HCT116 (cell line): ENCODE results near the gene CCDC187.

Experiments
- ATF3 ChIP-seq: IDR thresholded peaks from 2 replicates; pipeline ENCODE4 v1.6.1; 2012
- CTCF ChIP-seq, 3 experiments: fragments of 200-600 bp in 1 of 3; sonication (generic) in 1 of 3; IDR thresholded peaks in 2 of 3; conservative IDR thresholded peaks in 1 of 3; 2 replicates each; pipeline ENCODE4 v1.5.1; 2012 to 2017; ENCODE audit warnings: low read depth in 2 of 3, low read length in 2 of 3, antibody characterized with exemption in 1 of 3, borderline replicate concordance in 1 of 3, control low read depth in 1 of 3, mild to moderate bottlenecking in 1 of 3, mixed read lengths in 1 of 3, mixed run types in 1 of 3, moderate library complexity in 1 of 3; ENCODE audit not compliant: insufficient read depth in 1 of 3
- EGR1 ChIP-seq: IDR thresholded peaks from 2 replicates; pipeline ENCODE4 v1.6.1; 2012; ENCODE audit warnings: low read depth
- EZH2 ChIP-seq: fragments of 200-600 bp; sonication (generic); IDR thresholded peaks from 2 replicates; pipeline ENCODE4 v1.6.1; 2017; ENCODE audit warnings: antibody characterized with exemption, mixed run types
- POLR2A ChIP-seq: IDR thresholded peaks from 2 replicates; pipeline ENCODE4 v1.7.0; 2011; ENCODE audit warnings: borderline replicate concordance; ENCODE audit not compliant: insufficient read depth, insufficient read length; ENCODE audit errors: extremely low read depth
- POLR2AphosphoS5 ChIP-seq: IDR thresholded peaks from 2 replicates; pipeline ENCODE4 v1.6.1; 2011; ENCODE audit warnings: mild to moderate bottlenecking, low read depth, low read length, moderate library complexity
- RAD21 ChIP-seq: IDR thresholded peaks from 2 replicates; pipeline ENCODE4 v1.6.1; 2012; ENCODE audit warnings: low read depth, mild to moderate bottlenecking
- TCF7L2 ChIP-seq: IDR thresholded peaks from 2 replicates; pipeline ENCODE4 v1.7.0; 2011; ENCODE audit warnings: borderline replicate concordance, inconsistent platforms; ENCODE audit not compliant: insufficient read depth, insufficient read length; ENCODE audit errors: extremely low read depth
- ZFX ChIP-seq: fragments of 450-650 bp; IDR thresholded peaks from 2 replicates; pipeline ENCODE4 v1.6.1; 2017
- ZNF274 ChIP-seq: fragments of 200-500 bp; sonication (Bioruptor generic); IDR thresholded peaks from 2 replicates; pipeline ENCODE4 v1.6.1; 2014; ENCODE audit warnings: mild to moderate bottlenecking, low read depth, low read length, inconsistent platforms
- TF ChIP-seq, protein P1 (sequence below): IDR thresholded peaks from 2 replicates; pipeline ENCODE4 v1.6.1; 2012; ENCODE audit warnings: low read depth

GRCh38 chr9:136289651-136290507 is 14.0 kb downstream of the CCDC187 start:
- no peak for TF ChIP-seq POLR2A
- no peak for TF ChIP-seq POLR2AphosphoS5
- TF ChIP-seq CTCF (IDR thresholded peaks at IDR 0.05 in 2 of 3, conservative IDR thresholded peaks at IDR 0.05 in 1 of 3; ENCODE audit: borderline replicate concordance in 1 of 3, insufficient read depth in 1 of 3, low read depth in 2 of 3, low read length in 2 of 3), result peak in 2 of 3 experiments; percentile 36 to 42; a peak in 3 of 6 replicates
- TF ChIP-seq, protein P1, sequence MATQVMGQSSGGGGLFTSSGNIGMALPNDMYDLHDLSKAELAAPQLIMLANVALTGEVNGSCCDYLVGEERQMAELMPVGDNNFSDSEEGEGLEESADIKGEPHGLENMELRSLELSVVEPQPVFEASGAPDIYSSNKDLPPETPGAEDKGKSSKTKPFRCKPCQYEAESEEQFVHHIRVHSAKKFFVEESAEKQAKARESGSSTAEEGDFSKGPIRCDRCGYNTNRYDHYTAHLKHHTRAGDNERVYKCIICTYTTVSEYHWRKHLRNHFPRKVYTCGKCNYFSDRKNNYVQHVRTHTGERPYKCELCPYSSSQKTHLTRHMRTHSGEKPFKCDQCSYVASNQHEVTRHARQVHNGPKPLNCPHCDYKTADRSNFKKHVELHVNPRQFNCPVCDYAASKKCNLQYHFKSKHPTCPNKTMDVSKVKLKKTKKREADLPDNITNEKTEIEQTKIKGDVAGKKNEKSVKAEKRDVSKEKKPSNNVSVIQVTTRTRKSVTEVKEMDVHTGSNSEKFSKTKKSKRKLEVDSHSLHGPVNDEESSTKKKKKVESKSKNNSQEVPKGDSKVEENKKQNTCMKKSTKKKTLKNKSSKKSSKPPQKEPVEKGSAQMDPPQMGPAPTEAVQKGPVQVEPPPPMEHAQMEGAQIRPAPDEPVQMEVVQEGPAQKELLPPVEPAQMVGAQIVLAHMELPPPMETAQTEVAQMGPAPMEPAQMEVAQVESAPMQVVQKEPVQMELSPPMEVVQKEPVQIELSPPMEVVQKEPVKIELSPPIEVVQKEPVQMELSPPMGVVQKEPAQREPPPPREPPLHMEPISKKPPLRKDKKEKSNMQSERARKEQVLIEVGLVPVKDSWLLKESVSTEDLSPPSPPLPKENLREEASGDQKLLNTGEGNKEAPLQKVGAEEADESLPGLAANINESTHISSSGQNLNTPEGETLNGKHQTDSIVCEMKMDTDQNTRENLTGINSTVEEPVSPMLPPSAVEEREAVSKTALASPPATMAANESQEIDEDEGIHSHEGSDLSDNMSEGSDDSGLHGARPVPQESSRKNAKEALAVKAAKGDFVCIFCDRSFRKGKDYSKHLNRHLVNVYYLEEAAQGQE, result no peak
- no peak for TF ChIP-seq EGR1
- TF ChIP-seq ZFX, result peak; percentile 37; the same call in 1 of the 2 replicates
- no peak for TF ChIP-seq RAD21
- no peak for TF ChIP-seq ATF3
- no peak for TF ChIP-seq ZNF274
- no peak for TF ChIP-seq EZH2
- TF ChIP-seq TCF7L2, result no peak
